SK-N-SH (cell line): ENCODE measurements around the gene ZBTB33. TPM values are rescaled to one million over a fixed set of nuclear protein-coding genes. Genes with fewer than 3 reads are reported as not detected.

Experiments used
- CTCF ChIA-PET: fragments of 300-600, 350-600 bp; formaldehyde crosslinking; extraction: SDS; loops from one replicate; lab custom pipeline; 2021; lab: Yijun Ruan, JAX
- POLR2A ChIA-PET: fragments of 350-600 bp; sonication (Branson Sonifier 250); formaldehyde crosslinking; extraction: SDS; loops from one replicate; lab custom pipeline; 2020; ENCODE audit warnings: antibody characterized with exemption, inconsistent platforms; lab: Yijun Ruan, JAX
- DNase-seq: peaks from one replicate; pipeline ENCODE4 v3.0.0; 2012
- H2AFZ ChIP-seq: fragments of 200-600 bp; sonication (generic); 2 replicates; pipeline ENCODE4 v1.8.1; 2016; ENCODE audit warnings: antibody characterized with exemption, mild to moderate bottlenecking, low read depth
- H3F3A ChIP-seq: fragments of 200-600 bp; sonication (generic); replicated peaks from 2 replicates; pipeline ENCODE3; 2016; ENCODE audit warnings: antibody characterized with exemption, mild to moderate bottlenecking; ENCODE audit not compliant: insufficient read depth
- H3K27ac ChIP-seq, 2 experiments: fragments of 200-500 bp in 1 of 2; fragments of 200-600 bp in 1 of 2; sonication (Bioruptor generic) in 1 of 2; sonication (generic), shearing (Covaris generic) in 1 of 2; 2 replicates each; pipeline versions ENCODE4 v1.5.1 to v1.6.1; 2014 to 2016; ENCODE audit warnings: low read depth in 2 of 2, inconsistent platforms in 1 of 2, low read length in 1 of 2, mild to moderate bottlenecking in 1 of 2, mixed read lengths in 1 of 2
- H3K27me3 ChIP-seq: fragments of 200-600 bp; sonication (generic), shearing (Covaris generic); 2 replicates; pipeline ENCODE4 v1.6.1; 2016; ENCODE audit warnings: mixed run types; ENCODE audit not compliant: insufficient read depth
- H3K36me3 ChIP-seq, 2 experiments: fragments of 200-500 bp in 1 of 2; fragments of 200-600 bp in 1 of 2; sonication (Bioruptor generic) in 1 of 2; sonication (generic) in 1 of 2; replicated peaks in 1 of 2; 2 replicates each; pipeline versions ENCODE3 to v1.5.1; 2014 to 2016; ENCODE audit warnings: low read length in 1 of 2, mild to moderate bottlenecking in 1 of 2; ENCODE audit not compliant: insufficient read depth in 2 of 2, control insufficient read depth in 1 of 2
- H3K4me1 ChIP-seq, 2 experiments: fragments of 200-500 bp in 1 of 2; fragments of 200-600 bp in 1 of 2; sonication (Bioruptor generic) in 1 of 2; sonication (generic), shearing (Covaris generic) in 1 of 2; 2 replicates each; pipeline versions ENCODE4 v1.5.1 to v1.6.1; 2014 to 2016; ENCODE audit warnings: low read depth in 1 of 2, low read length in 1 of 2, mixed run types in 1 of 2; ENCODE audit not compliant: insufficient read depth in 2 of 2, control insufficient read depth in 1 of 2
- H3K4me2 ChIP-seq: fragments of 200-600 bp; sonication (generic), shearing (Covaris generic); 2 replicates; pipeline ENCODE4 v1.6.1; 2017; ENCODE audit warnings: mixed run types
- H3K4me3 ChIP-seq, 2 experiments: fragments of 200-500 bp in 1 of 2; fragments of 200-600 bp in 1 of 2; sonication (Bioruptor generic) in 1 of 2; sonication (generic), shearing (Covaris generic) in 1 of 2; 2 replicates each; pipeline versions ENCODE4 v1.5.1 to v1.8.1; 2014 to 2016; ENCODE audit warnings: low read depth in 2 of 2, inconsistent platforms in 1 of 2, low read length in 1 of 2, mild to moderate bottlenecking in 1 of 2, mixed read lengths in 1 of 2, moderate library complexity in 1 of 2
- H3K79me2 ChIP-seq: fragments of 200-600 bp; sonication (generic); 2 replicates; pipeline ENCODE4 v1.8.1; 2017; ENCODE audit warnings: mild to moderate bottlenecking; ENCODE audit not compliant: insufficient read depth
- H3K9ac ChIP-seq: fragments of 200-600 bp; sonication (generic); 2 replicates; pipeline ENCODE4 v1.6.1; 2017; ENCODE audit warnings: mixed run types
- H3K9me2 ChIP-seq: fragments of 200-600 bp; sonication (generic); 2 replicates; pipeline ENCODE4 v1.6.1; 2017; ENCODE audit warnings: mixed run types
- H3K9me3 ChIP-seq: fragments of 200-600 bp; sonication (generic); 2 replicates; pipeline ENCODE4 v1.6.1; 2017; ENCODE audit warnings: mixed run types, mild to moderate bottlenecking, moderate library complexity
- H4K20me1 ChIP-seq: fragments of 200-600 bp; sonication (generic); 2 replicates; pipeline ENCODE4 v1.6.1; 2017; ENCODE audit warnings: mild to moderate bottlenecking, mixed run types; ENCODE audit not compliant: insufficient read depth
- CHD2 ChIP-seq: fragments of 150-350 bp; IDR thresholded peaks from 2 replicates; pipeline ENCODE4 v1.6.1; 2018; ENCODE audit warnings: low read length; ENCODE audit not compliant: partially characterized antibody
- CTCF ChIP-seq: fragments of 200-600 bp; sonication (generic); IDR thresholded peaks from 2 replicates; pipeline ENCODE4 v1.6.1; 2017; ENCODE audit warnings: antibody characterized with exemption, mild to moderate bottlenecking, moderate library complexity
- ELF1 ChIP-seq: IDR thresholded peaks from 2 replicates; pipeline ENCODE4 v1.4.0; 2012
- FOSL2 ChIP-seq: IDR thresholded peaks from 2 replicates; pipeline ENCODE4 v1.4.0; 2012; ENCODE audit warnings: low read depth, mild to moderate bottlenecking, moderate library complexity, borderline replicate concordance
- FOXJ3 ChIP-seq: sonication (generic); formaldehyde crosslinking; IDR thresholded peaks from 2 replicates; pipeline ENCODE4 v1.5.1; 2020; ENCODE audit warnings: mild to moderate bottlenecking, missing genetic modification reagents
- JUND ChIP-seq: IDR thresholded peaks from 2 replicates; pipeline ENCODE4 v1.4.0; 2012
- MAX ChIP-seq: IDR thresholded peaks from 2 replicates; pipeline ENCODE4 v1.4.0; 2012; ENCODE audit warnings: low read depth
- MXI1 ChIP-seq: IDR thresholded peaks from 2 replicates; pipeline ENCODE4 v1.6.1; 2012; ENCODE audit warnings: mild to moderate bottlenecking, low read depth, low read length, improper control_type of control experiment
- NRF1 ChIP-seq: IDR thresholded peaks from 2 replicates; pipeline ENCODE4 v1.6.1; 2012; ENCODE audit warnings: low read depth, mild to moderate bottlenecking, low read length
- PBX3 ChIP-seq: IDR thresholded peaks from 2 replicates; pipeline ENCODE4; 2012
- POLR2AphosphoS5 ChIP-seq: IDR thresholded peaks from 2 replicates; pipeline ENCODE4 v1.6.1; 2012; ENCODE audit warnings: low read depth, low read length
- SMC3 ChIP-seq: IDR thresholded peaks from 2 replicates; pipeline ENCODE4 v1.6.1; 2012; ENCODE audit warnings: low read depth, low read length, improper control_type of control experiment
- USF2 ChIP-seq: fragments of 150-350 bp; IDR thresholded peaks from 2 replicates; pipeline ENCODE4 v1.6.1; 2017; ENCODE audit warnings: antibody characterized with exemption, low read length, low read depth, borderline replicate concordance
- YY1 ChIP-seq: IDR thresholded peaks from 2 replicates; pipeline ENCODE4 v1.4.0; 2012; ENCODE audit warnings: low read depth, mild to moderate bottlenecking
- WGBS: methylation state at CpG from one replicate; pipeline ENCODE4 v1.1.6; 2017; ENCODE audit warnings: low lambda C conversion rate; 5-methylcytosine and 5-hydroxymethylcytosine counted together
- polyA plus RNA-seq, 3 experiments: library from polyadenylated mRNA; depleted of rRNA; stranded (reverse); fragments of >200 nt; gene quantifications; 2 replicates each; pipeline ENCODE4 v1.2.3, GENCODE V29; 2012
- TF ChIP-seq, protein P1 (sequence below): IDR thresholded peaks from 2 replicates; pipeline ENCODE4 v1.4.0; 2012; ENCODE audit warnings: low read depth, borderline replicate concordance

The ZBTB33 gene
- 1.2 and 1.5 TPM in 2 replicates for polyA plus RNA-seq (2012; rRNA removed)
- polyA plus RNA-seq (2012; cell fraction: cytosol; rRNA removed) = 2.0 and 2.7 TPM in 2 replicates
- 0.53 and 1.1 TPM in 2 replicates for polyA plus RNA-seq (2012; cell fraction: nucleus; rRNA removed)

GRCh38 chrX:120250522-120251271 lies at the start of gene ZBTB33:
Gene ZBTB33 (plus strand): TSS chrX:120250812. CDS start chrX:120253416, 2,604 bp downstream.
- Histone ChIP-seq H3K36me3 (peaks cover 0 to 19% of the 10 kb centered on the region in 2 experiments), H3K9me3 (no peaks in the 10 kb centered on the region), H3K4me1 (no peaks in the 10 kb centered on the region; a peak in 1 of 4 replicates), H3K79me2 (peaks cover 23% of the 10 kb centered on the region), H3K27ac (peak within 1 kb of the TSS; percentile 76 to 84), H3K9ac (peak within 1 kb of the TSS; percentile 76), H2AFZ (peak within 1 kb of the TSS; percentile 84), H3K4me2 (peak within 1 kb of the TSS; percentile 70), H4K20me1 (no peaks in the 10 kb centered on the region), H3K9me2 (no peaks in the 10 kb centered on the region), H3K27me3 (no peaks in the 10 kb centered on the region), H3K4me3 (peak within 1 kb of the TSS; percentile 66 to 68), H3F3A (no peaks in the 10 kb centered on the region)
- TF ChIP-seq ELF1 (peak; percentile 17; the same call in 1 of the 2 replicates), SMC3 (peak; percentile 28; the same call in 1 of the 2 replicates), PBX3 (no peak), CHD2 (peak; percentile 10), FOSL2 (no peak), MXI1 (peak; percentile 30; the same call in 1 of the 2 replicates), YY1 (no peak), MAX (peak; percentile 88), FOXJ3 (peak; percentile 24; the same call in 1 of the 2 replicates), USF2 (no peak), POLR2AphosphoS5 (0 out of 2 replicates have a peak, but pooled peaks have one; percentile 19), JUND (no peak), CTCF (peak; percentile 61), NRF1 (no peak)
- TF ChIP-seq, protein P1, sequence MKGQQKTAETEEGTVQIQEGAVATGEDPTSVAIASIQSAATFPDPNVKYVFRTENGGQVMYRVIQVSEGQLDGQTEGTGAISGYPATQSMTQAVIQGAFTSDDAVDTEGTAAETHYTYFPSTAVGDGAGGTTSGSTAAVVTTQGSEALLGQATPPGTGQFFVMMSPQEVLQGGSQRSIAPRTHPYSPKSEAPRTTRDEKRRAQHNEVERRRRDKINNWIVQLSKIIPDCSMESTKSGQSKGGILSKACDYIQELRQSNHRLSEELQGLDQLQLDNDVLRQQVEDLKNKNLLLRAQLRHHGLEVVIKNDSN = no peak
- WGBS = 26% methylated on average over 36 of the region's 75 CpGs
- DNase-seq = peak; percentile 89
- ChIA-PET CTCF (interaction anchor here (0.6 to 1.9 kb wide), 13 partner anchors 11 to 363 kb away, joined by 3 to 9 read pairs (median 3); no protein-coding TSS in a partner anchor), POLR2A (no interaction called here)
